Osteocyte (in vitro differentiated cells): ENCODE results near the gene NAP1L5. TPM values are rescaled to one million over a fixed set of nuclear protein-coding genes. Genes with fewer than 3 reads are reported as not detected.

Experiments used
- DNase-seq: peaks from one replicate; pipeline ENCODE4 v3.0.0; 2021; ENCODE audit warnings: mixed read lengths; ENCODE audit not compliant: unreplicated experiment; ENCODE audit errors: extremely low spot score
- H3K27ac Mint-ChIP-seq: one replicate; pipeline ENCODE4 v1.8.0; 2021; ENCODE audit warnings: mild to moderate bottlenecking, mixed read lengths; ENCODE audit not compliant: unreplicated experiment
- H3K27me3 Mint-ChIP-seq: one replicate; pipeline ENCODE4 v1.8.0; 2021; ENCODE audit warnings: mixed read lengths; ENCODE audit not compliant: unreplicated experiment
- H3K36me3 Mint-ChIP-seq: one replicate; pipeline ENCODE4 v1.8.0; 2021; ENCODE audit warnings: mixed read lengths; ENCODE audit not compliant: unreplicated experiment
- H3K4me1 Mint-ChIP-seq: one replicate; pipeline ENCODE4 v1.8.0; 2021; ENCODE audit warnings: mixed read lengths; ENCODE audit not compliant: unreplicated experiment
- H3K4me3 Mint-ChIP-seq: one replicate; pipeline ENCODE4 v1.8.0; 2021; ENCODE audit warnings: mild to moderate bottlenecking, moderate library complexity, mixed read lengths; ENCODE audit not compliant: unreplicated experiment
- H3K9me3 Mint-ChIP-seq: one replicate; pipeline ENCODE4 v1.8.0; 2021; ENCODE audit warnings: mixed read lengths; ENCODE audit not compliant: unreplicated experiment
- CTCF ChIP-seq: fragments of 200-600 bp; sonication (generic); IDR thresholded peaks from 2 replicates; pipeline ENCODE4 v1.5.0; 2021; ENCODE audit warnings: antibody characterized with exemption, mild to moderate bottlenecking, moderate library complexity
- long read RNA-seq: library from polyadenylated mRNA; unstranded; transcript quantifications from one replicate; pipeline ENCODE4 v2.0.0, GENCODE V29; 2021
- total RNA-seq: library from RNA; stranded (reverse); gene quantifications from 2 replicates; pipeline ENCODE4 v1.2.1, GENCODE V29; 2021

NAP1L5 gene, protein sequence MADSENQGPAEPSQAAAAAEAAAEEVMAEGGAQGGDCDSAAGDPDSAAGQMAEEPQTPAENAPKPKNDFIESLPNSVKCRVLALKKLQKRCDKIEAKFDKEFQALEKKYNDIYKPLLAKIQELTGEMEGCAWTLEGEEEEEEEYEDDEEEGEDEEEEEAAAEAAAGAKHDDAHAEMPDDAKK
- total RNA-seq, result 5.6 and 5.7 TPM in 2 replicates
- long read RNA-seq, transcript NAP1L5-201 (1 exons, 1,915 nt), result major isoform, 16 of 16 reads
- long read RNA-seq, partial matches to known transcripts, result 0 of 16 reads
- long read RNA-seq, other reads (novel, unspliced or antisense), result 0 of 16 reads

DNA sequence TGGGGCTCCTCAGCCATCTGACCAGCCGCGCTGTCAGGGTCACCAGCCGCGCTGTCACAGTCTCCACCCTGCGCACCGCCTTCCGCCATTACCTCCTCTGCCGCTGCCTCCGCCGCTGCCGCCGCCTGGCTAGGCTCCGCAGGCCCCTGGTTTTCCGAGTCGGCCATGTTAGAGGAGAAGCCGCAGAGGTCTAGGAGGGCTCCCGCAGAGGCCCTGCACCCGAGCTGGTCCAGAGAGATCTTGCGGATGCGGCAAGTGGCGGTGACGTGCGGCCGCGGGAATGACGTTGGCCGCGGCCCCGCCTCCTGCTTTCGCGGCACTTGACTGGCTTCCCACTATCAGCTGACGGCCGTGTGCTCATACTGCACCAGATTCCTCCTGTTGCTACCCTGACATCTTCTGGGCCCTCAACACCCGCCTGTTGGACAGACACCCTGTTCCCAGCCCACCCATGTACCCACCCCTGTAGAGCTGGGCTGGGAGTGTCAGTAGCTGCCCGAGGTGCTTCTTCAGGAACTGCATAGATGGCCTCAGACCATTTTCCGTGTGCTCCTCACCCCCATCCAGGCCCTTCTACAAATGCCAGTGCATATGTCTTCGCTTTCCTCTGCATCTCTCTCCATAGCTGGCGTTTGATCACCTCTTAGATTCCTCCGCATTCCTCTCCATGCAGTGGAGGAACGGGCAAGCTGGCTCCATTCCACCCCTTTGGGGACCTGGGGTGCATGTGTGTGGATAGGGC, at the start of gene NAP1L5:
NAP1L5 (minus strand) TSS at position 242 of the 742 bp plus-strand sequence; CDS start at position 167, 75 bp downstream.
- H3K27me3 Mint-ChIP-seq, result no peaks in the 10 kb centered on the region
- H3K9me3 Mint-ChIP-seq, result no peaks in the 10 kb centered on the region
- H3K4me1 Mint-ChIP-seq, result peaks cover 8% of the 10 kb centered on the region
- H3K36me3 Mint-ChIP-seq, result no peaks in the 10 kb centered on the region
- no peak for TF ChIP-seq CTCF
- H3K27ac Mint-ChIP-seq, result peak within 1 kb of the TSS; percentile 76
- H3K4me3 Mint-ChIP-seq, result peak within 1 kb of the TSS; percentile 84
- peak; percentile 85 for DNase-seq

- peaks cover 46% of the 10 kb centered on the region for H3K36me3 Mint-ChIP-seq
- peaks cover 17% of the 10 kb centered on the region for H3K4me1 Mint-ChIP-seq
- no peaks in the 10 kb centered on the region for H3K9me3 Mint-ChIP-seq
- no peak overlapping the region for H3K4me3 Mint-ChIP-seq
- no peak overlapping the region for H3K27ac Mint-ChIP-seq
- TF ChIP-seq CTCF, result no peak
- H3K27me3 Mint-ChIP-seq, result no peaks in the 10 kb centered on the region
- no peak for DNase-seq
These were observed 49.7 kb upstream of the NAP1L5 start for GRCh38 chr4:88747351-88747750.

- Mint-ChIP-seq H3K4me3 (no peak overlapping the region), H3K36me3 (peaks cover 45% of the 10 kb centered on the region), H3K27ac (no peak overlapping the region), H3K27me3 (no peaks in the 10 kb centered on the region), H3K9me3 (no peaks in the 10 kb centered on the region), H3K4me1 (peaks cover 21% of the 10 kb centered on the region)
- DNase-seq, result no peak
- no peak for TF ChIP-seq CTCF
These were observed 48.6 kb upstream of the NAP1L5 start for GRCh38 chr4:88746206-88746605.

- Mint-ChIP-seq H3K27ac (no peak overlapping the region), H3K27me3 (no peaks in the 10 kb centered on the region), H3K9me3 (no peaks in the 10 kb centered on the region), H3K4me1 (peaks cover 21% of the 10 kb centered on the region), H3K36me3 (peaks cover 40% of the 10 kb centered on the region), H3K4me3 (no peak overlapping the region)
- no peak for DNase-seq
- TF ChIP-seq CTCF, result no peak
These were observed 48.0 kb upstream of the NAP1L5 start for GRCh38 chr4:88745581-88746163.

DNA sequence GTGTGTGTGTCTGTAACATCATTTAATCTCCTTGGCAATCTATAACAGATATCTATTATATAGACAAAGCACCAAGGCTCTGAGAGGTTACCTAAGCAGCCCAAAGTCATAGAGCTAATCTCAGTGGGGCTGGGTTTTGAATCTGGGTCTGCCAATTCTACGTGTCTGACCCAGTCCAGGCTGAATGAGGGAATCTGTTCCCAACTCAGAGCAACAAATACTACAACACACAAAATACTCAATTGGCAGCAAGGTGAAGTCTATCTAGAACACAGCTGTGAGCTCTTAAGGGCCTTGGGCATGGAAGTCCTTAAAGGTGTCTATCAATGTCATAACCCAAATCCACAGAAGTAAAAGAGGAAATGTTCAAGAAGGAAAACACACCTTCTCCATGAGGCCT, 47.5 kb upstream of the NAP1L5 start:
- H3K9me3 Mint-ChIP-seq, result no peaks in the 10 kb centered on the region
- no peak overlapping the region for H3K4me3 Mint-ChIP-seq
- TF ChIP-seq CTCF, result no peak
- peaks cover 21% of the 10 kb centered on the region for H3K4me1 Mint-ChIP-seq
- H3K27me3 Mint-ChIP-seq, result no peaks in the 10 kb centered on the region
- H3K27ac Mint-ChIP-seq, result no peak overlapping the region
- DNase-seq, result no peak
- peaks cover 39% of the 10 kb centered on the region for H3K36me3 Mint-ChIP-seq
